Parathyroid adenoma (tissue), 2 donors: ENCODE data around the gene RER1.

Experiments used
- H2AFZ ChIP-seq: fragments of 300-600 bp; sonication (generic); one replicate; pipeline ENCODE4 v1.7.0; 2017; ENCODE audit warnings: antibody characterized with exemption, mild to moderate bottlenecking
- H3K27ac ChIP-seq: fragments of 300-600 bp; sonication (generic); one replicate; pipeline ENCODE4 v1.7.0; 2017
- H3K27me3 ChIP-seq: fragments of 300-600 bp; sonication (generic); one replicate; pipeline ENCODE4 v1.7.0; 2017; ENCODE audit warnings: low read length; ENCODE audit not compliant: control insufficient read depth, insufficient read depth
- H3K36me3 ChIP-seq: fragments of 300-600 bp; sonication (generic); one replicate; pipeline ENCODE4 v1.7.0; 2017; ENCODE audit warnings: low read length; ENCODE audit not compliant: control insufficient read depth, insufficient read depth
- H3K4me1 ChIP-seq: fragments of 300-600 bp; sonication (generic); one replicate; pipeline ENCODE4 v1.7.0; 2017; ENCODE audit warnings: control low read depth
- H3K4me2 ChIP-seq: fragments of 300-600 bp; sonication (generic); one replicate; pipeline ENCODE4 v1.7.0; 2017; ENCODE audit warnings: low read length
- H3K4me3 ChIP-seq: fragments of 300-600 bp; sonication (generic); one replicate; pipeline ENCODE4 v1.7.0; 2017; ENCODE audit warnings: low read depth, low read length
- H3K79me2 ChIP-seq: fragments of 300-600 bp; sonication (generic); one replicate; pipeline ENCODE4 v1.7.0; 2017; ENCODE audit warnings: control low read depth
- H3K9ac ChIP-seq: fragments of 300-600 bp; sonication (generic); one replicate; pipeline ENCODE4 v1.7.0; 2017; ENCODE audit warnings: mild to moderate bottlenecking
- H3K9me3 ChIP-seq: fragments of 300-600 bp; sonication (generic); one replicate; pipeline ENCODE4 v1.7.0; 2017; ENCODE audit warnings: low read length; ENCODE audit not compliant: control insufficient read depth
- CTCF ChIP-seq: fragments of 300-600 bp; sonication (generic); IDR thresholded peaks from one replicate; pipeline ENCODE4 v1.7.0; 2017; ENCODE audit warnings: antibody characterized with exemption, mild to moderate bottlenecking
- donor health status: primary hyperparathyroidism.

RER1 gene

GRCh38 chr1:2344744-2345296 lies 46.8 kb upstream of the RER1 start:
- no peak overlapping the region for H3K9ac ChIP-seq
- TF ChIP-seq CTCF, result no peak
- H3K27ac ChIP-seq, result no peak overlapping the region
- no peak overlapping the region for H2AFZ ChIP-seq
- no peaks in the 10 kb centered on the region for H3K36me3 ChIP-seq
- no peaks in the 10 kb centered on the region for H3K9me3 ChIP-seq
- H3K4me1 ChIP-seq, result no peaks in the 10 kb centered on the region
- no peaks in the 10 kb centered on the region for H3K27me3 ChIP-seq
- H3K4me2 ChIP-seq, result no peak overlapping the region
- no peak overlapping the region for H3K4me3 ChIP-seq
- no peaks in the 10 kb centered on the region for H3K79me2 ChIP-seq

GRCh38 chr1:2345297-2346075 lies 46.2 kb upstream of the RER1 start:
- TF ChIP-seq CTCF, result no peak
- Histone ChIP-seq H3K4me3 (no peak overlapping the region), H2AFZ (no peak overlapping the region), H3K4me1 (no peaks in the 10 kb centered on the region), H3K9me3 (no peaks in the 10 kb centered on the region), H3K27ac (no peak overlapping the region), H3K79me2 (no peaks in the 10 kb centered on the region), H3K4me2 (no peak overlapping the region), H3K36me3 (no peaks in the 10 kb centered on the region), H3K9ac (no peak overlapping the region), H3K27me3 (no peaks in the 10 kb centered on the region)

DNA sequence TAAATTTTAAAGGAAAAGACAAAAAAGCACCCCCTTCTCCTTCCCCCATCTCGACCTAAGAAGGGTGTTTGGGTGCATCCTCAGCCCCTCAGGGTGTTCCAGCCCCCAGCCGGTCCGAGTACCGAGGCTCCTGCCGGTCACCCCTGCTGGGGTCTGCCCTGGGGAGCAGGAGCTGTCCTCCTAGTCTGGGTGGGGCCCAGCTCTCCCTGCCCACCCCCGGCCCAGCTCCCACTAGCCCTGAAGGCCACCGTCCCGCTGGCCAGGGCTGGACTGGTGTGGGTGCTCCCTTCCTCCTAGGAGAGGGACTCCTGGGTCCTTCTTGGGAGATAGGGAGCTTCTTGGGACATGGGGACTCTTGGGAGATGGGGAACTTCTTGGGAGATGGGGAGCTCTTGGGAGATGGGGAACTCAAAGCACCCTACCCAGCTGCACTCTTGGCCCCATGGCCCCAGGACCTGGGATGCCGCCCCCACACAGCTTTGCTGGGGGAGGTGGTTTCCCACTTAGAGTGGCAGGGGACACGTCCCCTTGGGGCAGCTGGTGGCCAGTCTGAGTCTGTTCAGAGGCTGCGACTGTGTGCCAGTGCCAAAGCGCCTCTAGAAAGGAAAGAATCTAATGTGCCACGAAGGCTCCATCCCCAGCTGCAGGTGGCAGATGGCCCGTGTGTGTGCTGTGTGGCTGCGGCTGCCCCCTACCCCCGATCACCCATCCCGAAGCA lies 44.8 kb upstream of the RER1 start:
- H3K27me3 ChIP-seq, result no peaks in the 10 kb centered on the region

DNA sequence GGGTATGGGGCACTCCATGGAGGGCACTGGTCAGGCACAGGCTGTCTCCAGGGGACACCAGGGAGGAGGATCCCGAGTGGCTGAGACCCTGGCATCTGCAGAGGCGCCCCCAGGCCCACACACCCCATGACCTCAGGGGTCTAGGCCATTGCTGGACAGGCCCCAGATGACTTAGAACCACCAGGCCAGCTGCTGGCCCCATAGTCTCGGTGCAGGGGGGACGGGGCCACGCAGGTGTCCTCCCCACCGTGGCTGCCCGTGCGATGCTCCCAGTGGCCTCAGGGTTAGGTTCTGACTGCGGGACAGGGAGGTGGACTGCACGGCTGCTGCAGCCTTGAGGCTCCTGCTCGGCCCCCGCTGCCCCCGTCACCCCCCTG lies 44.2 kb upstream of the RER1 start:
- no peaks in the 10 kb centered on the region for H3K36me3 ChIP-seq
- TF ChIP-seq CTCF, result no peak
- no peaks in the 10 kb centered on the region for H3K79me2 ChIP-seq
- no peak overlapping the region for H3K4me3 ChIP-seq
- no peak overlapping the region for H3K9ac ChIP-seq
- H3K27me3 ChIP-seq, result no peaks in the 10 kb centered on the region
- no peak overlapping the region for H3K27ac ChIP-seq
- no peak overlapping the region for H2AFZ ChIP-seq
- no peaks in the 10 kb centered on the region for H3K4me1 ChIP-seq
- H3K9me3 ChIP-seq, result no peaks in the 10 kb centered on the region
- no peak overlapping the region for H3K4me2 ChIP-seq

More for the DNA sequence above, 44.8 kb upstream of the RER1 start:
- H3K4me3 ChIP-seq, result no peak overlapping the region
- H3K9me3 ChIP-seq, result no peaks in the 10 kb centered on the region
- H3K36me3 ChIP-seq, result no peaks in the 10 kb centered on the region
- H3K27ac ChIP-seq, result no peak overlapping the region
- H3K4me2 ChIP-seq, result no peak overlapping the region
- no peaks in the 10 kb centered on the region for H3K4me1 ChIP-seq
- no peaks in the 10 kb centered on the region for H3K79me2 ChIP-seq
- H3K9ac ChIP-seq, result no peak overlapping the region
- no peak for TF ChIP-seq CTCF
- H2AFZ ChIP-seq, result no peak overlapping the region
